ENCODE measurements around the gene VSX1. TPM values are rescaled to one million over a fixed set of nuclear protein-coding genes. Genes with fewer than 3 reads are reported as not detected.

Gene VSX1
- total and polyA plus RNA-seq, 2 experiments from 2014 or later = not detected

GRCh38 chr20:25046736-25047666, 34.9 kb downstream of the VSX1 start:
- H3K4me2 ChIP-seq = no peak overlapping the region
- no peaks in the 10 kb centered on the region for H3K27me3 ChIP-seq
- TF ChIP-seq EZH2 (IDR thresholded peaks at IDR 0.05; ENCODE audit: borderline replicate concordance) = no peak
- no peak for TF ChIP-seq CTCF (IDR thresholded peaks at IDR 0.05; ENCODE audit: poor library complexity)
- no peak for TF ChIP-seq EZH2phosphoT487 (IDR thresholded peaks at IDR 0.05; ENCODE audit: low read depth, severe bottlenecking, unreplicated experiment)
- H3K36me3 ChIP-seq (replicated peaks; ENCODE audit: insufficient read depth, low read depth) = no peaks in the 10 kb centered on the region
- DNase-seq (ENCODE audit: low spot score) = no peak
- no peak overlapping the region for H3K27ac ChIP-seq
- no peaks in the 10 kb centered on the region for H3K4me1 ChIP-seq (ENCODE audit: insufficient read depth)
- peaks cover 31% of the 10 kb centered on the region for H3K79me2 ChIP-seq
- H3K4me3 ChIP-seq = no peak overlapping the region
- H2AFZ ChIP-seq = no peak overlapping the region
- no peaks in the 10 kb centered on the region for H3K9me2 ChIP-seq (replicated peaks; ENCODE audit: insufficient read depth)
- peaks cover 33% of the 10 kb centered on the region for H4K20me1 ChIP-seq (ENCODE audit: insufficient read depth, poor library complexity, severe bottlenecking)
- no peaks in the 10 kb centered on the region for H3K9me3 ChIP-seq (ENCODE audit: low read depth)
- WGBS (ENCODE audit: low lambda C conversion rate, missing lambda C conversion rate) = 84% methylated on average over 21 of the region's 21 CpGs

- no peaks in the 10 kb centered on the region for H3K9me2 ChIP-seq (replicated peaks; ENCODE audit: insufficient read depth)
- H3K79me2 ChIP-seq = peaks cover 23% of the 10 kb centered on the region
- no peaks in the 10 kb centered on the region for H3K9me3 ChIP-seq (ENCODE audit: low read depth)
- 67% methylated on average over 14 of the region's 14 CpGs for WGBS (ENCODE audit: low lambda C conversion rate, missing lambda C conversion rate)
- no peaks in the 10 kb centered on the region for H3K27me3 ChIP-seq
- H3K27ac ChIP-seq = no peak overlapping the region
- no peaks in the 10 kb centered on the region for H3K36me3 ChIP-seq (replicated peaks; ENCODE audit: insufficient read depth, low read depth)
- H3K4me2 ChIP-seq = no peak overlapping the region
- H2AFZ ChIP-seq = no peak overlapping the region
- no peak overlapping the region for H3K4me3 ChIP-seq
- H4K20me1 ChIP-seq (ENCODE audit: insufficient read depth, poor library complexity, severe bottlenecking) = peaks cover 28% of the 10 kb centered on the region
- no peak for DNase-seq (ENCODE audit: low spot score)
- no peak for TF ChIP-seq CTCF (IDR thresholded peaks at IDR 0.05; ENCODE audit: poor library complexity)
- TF ChIP-seq EZH2 (IDR thresholded peaks at IDR 0.05; ENCODE audit: borderline replicate concordance) = no peak
- no peak for TF ChIP-seq EZH2phosphoT487 (IDR thresholded peaks at IDR 0.05; ENCODE audit: low read depth, severe bottlenecking, unreplicated experiment)
- no peaks in the 10 kb centered on the region for H3K4me1 ChIP-seq (ENCODE audit: insufficient read depth)
Observed at GRCh38 chr20:25046181-25046641, 35.7 kb downstream of the VSX1 start.

- DNase-seq (ENCODE audit: low spot score) = no peak
- H4K20me1 ChIP-seq (ENCODE audit: insufficient read depth, poor library complexity, severe bottlenecking) = peaks cover 21% of the 10 kb centered on the region
- H3K9me2 ChIP-seq (replicated peaks; ENCODE audit: insufficient read depth) = no peaks in the 10 kb centered on the region
- no peak for TF ChIP-seq EZH2 (IDR thresholded peaks at IDR 0.05; ENCODE audit: borderline replicate concordance)
- TF ChIP-seq EZH2phosphoT487 (IDR thresholded peaks at IDR 0.05; ENCODE audit: low read depth, severe bottlenecking, unreplicated experiment) = no peak
- no peak for TF ChIP-seq CTCF (IDR thresholded peaks at IDR 0.05; ENCODE audit: poor library complexity)
- H3K4me2 ChIP-seq = no peak overlapping the region
- H3K4me3 ChIP-seq = no peak overlapping the region
- no peaks in the 10 kb centered on the region for H3K27me3 ChIP-seq
- H3K79me2 ChIP-seq = peaks cover 14% of the 10 kb centered on the region
- no peaks in the 10 kb centered on the region for H3K36me3 ChIP-seq (replicated peaks; ENCODE audit: insufficient read depth, low read depth)
- peaks cover 3% of the 10 kb centered on the region for H3K4me1 ChIP-seq (ENCODE audit: insufficient read depth)
- no peak overlapping the region for H3K27ac ChIP-seq
- no peak overlapping the region for H2AFZ ChIP-seq
- 72% methylated on average over 9 of the region's 9 CpGs for WGBS (ENCODE audit: low lambda C conversion rate, missing lambda C conversion rate)
- H3K9me3 ChIP-seq (ENCODE audit: low read depth) = no peaks in the 10 kb centered on the region
Observed at GRCh38 chr20:25045343-25045712, 36.6 kb downstream of the VSX1 start.
